SK-N-DZ (cell line): Measurements from ENCODE around the gene NUP88.

ENCODE experiments used
- DNase-seq: peaks from one replicate; pipeline ENCODE4 v3.0.0-alpha.2; 2015; ENCODE audit warnings: low spot score

Gene NUP88

DNA sequence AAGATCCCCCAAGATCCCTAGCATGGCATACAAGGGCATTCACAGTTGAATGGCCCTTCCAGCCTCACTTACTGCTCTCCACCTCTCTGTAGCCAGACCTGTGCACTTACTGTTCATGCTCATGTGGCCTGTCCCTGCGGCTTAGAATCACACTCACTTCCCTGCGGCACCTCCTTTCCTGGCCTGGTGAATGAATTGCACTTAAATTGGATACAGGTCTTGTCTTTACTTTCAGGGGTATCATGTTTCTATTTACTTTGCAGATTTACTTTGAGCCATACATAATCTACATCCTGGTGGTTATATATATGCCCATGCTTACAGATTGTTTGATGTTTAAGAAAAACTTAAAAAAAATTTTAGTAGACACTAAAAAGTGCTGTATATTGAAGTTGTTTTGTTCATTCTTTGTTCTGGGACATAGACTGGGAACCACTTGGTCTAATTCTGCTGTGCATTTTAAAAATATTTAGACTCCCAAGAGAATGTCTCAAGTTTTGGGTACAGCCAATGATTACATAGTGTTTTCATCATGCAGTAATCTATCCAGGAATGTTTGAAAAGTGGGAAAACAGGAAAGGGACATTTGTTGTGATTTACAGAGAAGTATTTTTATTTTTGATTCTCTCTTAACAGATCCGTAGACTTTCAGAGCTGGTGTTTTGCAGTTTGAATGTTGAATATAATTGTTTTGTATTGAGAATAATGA is 63.9 kb downstream of the NUP88 start:
- no peak for DNase-seq

DNA sequence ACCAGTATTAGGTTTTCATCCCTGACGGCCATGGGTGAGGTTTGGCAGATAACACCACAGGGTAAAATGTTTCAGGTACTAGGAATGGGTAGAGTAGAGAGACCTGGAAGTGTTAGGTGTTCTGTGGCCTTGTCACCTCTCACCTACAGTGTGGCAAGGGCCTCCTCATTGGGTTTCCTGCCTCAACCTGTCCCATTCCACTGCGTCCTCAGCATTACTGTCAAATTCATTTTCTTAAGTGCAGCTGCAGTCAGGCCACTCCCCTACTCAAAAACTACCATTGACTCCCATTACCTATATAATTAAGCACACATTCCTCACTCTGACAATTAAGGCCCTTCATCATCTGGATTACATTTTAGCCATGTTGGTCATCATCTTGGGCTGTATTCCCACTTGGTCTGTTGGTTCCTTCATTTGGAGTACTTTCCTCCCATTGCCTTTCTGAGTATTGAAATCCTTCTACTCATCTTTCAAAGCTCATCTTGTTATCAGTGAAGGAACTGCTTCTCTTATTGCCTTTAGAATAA is 64.5 kb downstream of the NUP88 start:
- DNase-seq = no peak

DNA sequence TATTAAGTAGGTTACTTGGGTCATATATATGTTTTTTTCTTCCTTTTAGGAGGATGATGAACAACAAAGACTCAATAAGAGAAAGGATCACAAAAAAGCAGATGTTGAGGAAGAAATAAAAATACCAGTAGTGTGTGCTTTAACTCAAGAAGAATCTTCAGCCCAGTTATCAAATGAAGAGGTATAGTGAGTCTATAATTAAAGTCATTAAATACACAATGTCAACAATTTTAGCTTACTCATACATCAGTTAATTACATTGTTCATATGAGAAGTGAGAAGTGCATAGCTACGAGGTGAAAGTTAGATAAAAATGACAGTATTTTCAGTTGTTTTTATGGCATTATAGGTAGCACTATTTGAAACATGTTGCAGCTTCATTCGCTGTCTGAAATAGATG is 65.2 kb downstream of the NUP88 start:
- no peak for DNase-seq

DNA sequence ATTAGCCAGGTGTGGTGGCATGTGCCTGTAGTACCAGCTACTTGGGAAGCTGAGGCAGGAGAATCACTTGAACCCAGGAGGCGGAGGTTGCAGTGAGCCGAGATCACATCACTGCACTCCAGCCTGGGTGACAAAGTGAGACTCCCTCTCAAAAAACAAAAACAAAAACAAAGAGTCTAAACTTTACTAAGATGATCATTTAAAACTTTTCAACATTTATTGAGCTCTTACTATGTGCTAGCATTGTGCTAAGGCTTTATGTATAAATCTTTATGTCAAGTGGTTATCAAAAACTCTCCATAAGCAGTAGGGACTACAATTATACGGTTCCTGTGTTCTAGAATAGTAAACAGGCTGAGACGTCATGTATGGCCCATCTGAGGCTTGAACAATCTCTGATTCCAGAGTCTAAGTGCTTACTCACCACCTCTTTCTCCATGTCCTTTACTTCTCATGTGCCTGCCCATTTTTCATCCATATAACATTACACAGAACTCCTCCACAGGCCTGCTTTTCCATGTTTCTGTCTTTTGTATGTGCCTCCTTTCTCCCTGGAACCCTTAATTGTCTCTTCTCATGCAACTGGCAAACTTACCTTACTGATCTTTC is 66.7 kb downstream of the NUP88 start:
- DNase-seq = no peak

DNA sequence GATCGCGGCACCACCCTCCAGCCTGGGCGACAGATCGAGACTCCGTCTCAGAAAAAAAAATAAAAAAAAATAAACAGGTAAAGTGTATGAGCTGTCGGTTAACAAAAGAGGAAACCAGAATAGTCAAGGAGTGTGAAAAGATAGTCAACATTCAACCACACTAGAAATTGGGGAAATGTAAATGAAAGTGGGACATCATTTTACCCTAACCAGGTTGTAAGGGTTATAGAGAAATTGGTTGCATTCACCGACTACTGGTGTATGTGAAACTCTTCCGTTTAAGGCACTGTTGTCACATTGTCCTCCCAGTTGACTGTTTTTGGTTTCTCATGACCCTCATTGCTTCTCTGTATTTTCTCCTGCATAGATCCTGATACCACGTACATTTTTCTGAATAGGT is 74.5 kb downstream of the NUP88 start:
- DNase-seq = no peak
